GM19438 (cell line): ENCODE results near the gene GREB1.

Experiments used
- ATAC-seq: cut with Tn5 transposase; IDR thresholded peaks from one replicate; pipeline ENCODE4 v1.9.1; 2021; ENCODE audit warnings: low read depth; ENCODE audit not compliant: unreplicated experiment

The GREB1 gene

GRCh38 chr2:11534746-11535484 is 1.1 kb downstream of the GREB1 start:
- ATAC-seq: no peak

- ATAC-seq: no peak
These were observed 2.1 kb downstream of the GREB1 start for GRCh38 chr2:11535899-11536344.

- ATAC-seq: no peak
These were observed 4.1 kb downstream of the GREB1 start for GRCh38 chr2:11537951-11538350.

DNA sequence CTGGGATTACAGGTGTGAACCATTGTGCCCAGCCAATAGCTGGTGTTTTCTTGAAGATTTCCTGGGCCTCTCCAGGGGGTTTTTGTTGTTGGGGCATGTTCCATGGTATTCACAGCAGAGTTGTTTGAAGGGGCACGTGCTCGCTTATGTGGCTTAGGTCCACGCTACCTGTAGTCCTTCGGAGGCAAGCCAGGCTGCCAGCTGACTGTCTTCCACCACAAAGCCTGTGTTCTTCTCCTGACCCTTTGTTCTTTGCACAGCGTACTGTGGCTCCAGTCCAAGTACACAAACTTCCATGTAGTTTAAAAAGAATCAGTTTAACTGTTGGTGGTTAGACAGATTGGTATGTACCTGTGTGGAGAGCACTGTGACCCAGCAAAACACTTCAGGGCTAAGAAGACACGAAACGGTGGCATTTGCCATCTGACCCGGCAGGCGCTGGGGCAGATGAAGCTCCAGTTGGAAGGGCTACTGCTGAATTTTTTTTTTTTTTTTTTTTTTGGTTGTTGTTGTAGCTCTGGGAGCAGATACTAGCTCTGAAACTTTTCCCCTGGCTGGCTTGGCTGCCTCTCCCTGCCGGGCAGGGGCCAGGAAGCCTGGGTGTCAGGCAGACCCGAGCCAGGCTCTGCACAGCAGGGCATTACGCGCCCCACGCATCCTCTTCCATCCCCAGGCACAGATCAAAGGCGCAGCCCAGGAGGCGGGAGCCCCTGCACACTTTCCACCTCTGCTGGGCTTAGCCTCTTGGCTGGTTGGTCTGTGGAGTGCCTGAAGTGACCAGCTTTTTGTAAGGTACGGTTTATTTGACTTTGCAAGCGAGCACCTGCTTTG is 5.7 kb downstream of the GREB1 start:
- no peak for ATAC-seq

GRCh38 chr2:11540148-11540995 is 6.5 kb downstream of the GREB1 start:
- no peak for ATAC-seq

GRCh38 chr2:11540996-11541692 is 7.3 kb downstream of the GREB1 start:
- ATAC-seq: no peak

GRCh38 chr2:11541693-11542274 is 7.9 kb downstream of the GREB1 start:
- ATAC-seq: no peak

DNA sequence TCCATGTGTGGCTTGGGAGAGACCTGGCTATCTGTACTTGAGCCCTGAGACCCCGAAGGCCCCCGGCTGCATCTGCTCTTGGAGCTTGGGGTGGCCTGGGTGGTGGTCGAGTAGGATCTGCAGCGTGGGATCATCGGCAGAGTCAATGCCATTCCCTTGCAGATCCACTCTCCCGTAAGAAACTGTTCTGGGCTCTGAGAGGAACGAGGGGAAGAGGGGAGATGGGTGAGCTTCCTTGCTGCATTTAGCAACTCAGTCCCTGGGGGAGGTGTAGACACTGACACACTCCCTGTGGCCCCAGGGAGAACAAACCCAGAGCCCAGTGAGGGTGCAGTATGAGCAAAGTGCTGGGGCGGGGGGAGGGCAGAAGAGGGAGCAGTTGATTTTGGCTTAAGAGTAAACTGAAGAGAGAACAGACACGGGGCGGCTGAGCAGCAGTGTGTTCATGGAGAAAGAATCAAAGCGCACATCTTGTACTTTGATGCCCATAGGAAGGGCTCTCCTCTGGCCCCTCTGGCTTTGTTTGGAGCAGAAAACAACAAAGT is 8.5 kb downstream of the GREB1 start:
- ATAC-seq: no peak

GRCh38 chr2:11543337-11544216 is 9.7 kb downstream of the GREB1 start:
- no peak for ATAC-seq

DNA sequence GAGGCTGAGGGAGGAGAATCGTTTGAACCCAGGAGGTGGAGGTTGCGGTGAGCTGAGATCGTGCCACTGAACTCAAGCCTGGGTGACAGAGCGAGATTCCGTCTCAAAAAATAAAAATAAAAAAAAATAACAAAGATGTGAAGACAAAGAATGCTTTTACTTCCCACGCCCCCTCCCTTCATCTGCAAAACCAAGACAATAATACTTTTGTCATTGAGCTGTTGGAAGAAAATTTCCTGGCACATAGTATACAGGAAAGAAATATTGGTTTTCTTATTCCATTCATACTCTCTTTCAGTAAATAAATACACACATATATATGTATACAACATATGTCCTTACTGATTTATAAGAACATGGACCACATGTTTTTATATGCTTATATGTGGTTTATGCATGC is 12.2 kb downstream of the GREB1 start:
- ATAC-seq: no peak

GRCh38 chr2:11547912-11548497 is 14.2 kb downstream of the GREB1 start:
- no peak for ATAC-seq

GRCh38 chr2:11550302-11550701 is 16.5 kb downstream of the GREB1 start:
- no peak for ATAC-seq

GRCh38 chr2:11550901-11551568 is 17.2 kb downstream of the GREB1 start:
- ATAC-seq: no peak

- ATAC-seq: no peak
These were observed 17.9 kb downstream of the GREB1 start for GRCh38 chr2:11551569-11552259.

DNA sequence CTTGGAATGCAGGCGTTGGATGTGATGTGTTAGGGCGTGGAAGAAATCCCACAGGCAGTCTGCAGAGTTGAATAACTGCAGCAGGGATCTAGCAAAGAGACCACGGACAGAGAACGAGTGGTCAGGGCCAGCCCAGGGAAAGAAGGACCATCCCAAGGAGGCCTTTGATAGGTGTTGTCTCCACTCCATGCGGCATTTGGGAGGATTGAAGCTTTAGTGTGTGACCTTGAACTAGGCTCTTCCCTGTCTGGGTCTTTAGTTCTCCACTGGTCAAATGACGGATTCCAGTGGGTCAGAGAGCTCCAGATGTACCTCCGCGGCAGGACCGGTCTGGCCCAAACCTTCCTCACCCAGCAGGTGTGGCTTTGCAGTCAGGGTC is 18.4 kb downstream of the GREB1 start:
- ATAC-seq: no peak

- no peak for ATAC-seq
These were observed 20.0 kb downstream of the GREB1 start for GRCh38 chr2:11553661-11554398.

DNA sequence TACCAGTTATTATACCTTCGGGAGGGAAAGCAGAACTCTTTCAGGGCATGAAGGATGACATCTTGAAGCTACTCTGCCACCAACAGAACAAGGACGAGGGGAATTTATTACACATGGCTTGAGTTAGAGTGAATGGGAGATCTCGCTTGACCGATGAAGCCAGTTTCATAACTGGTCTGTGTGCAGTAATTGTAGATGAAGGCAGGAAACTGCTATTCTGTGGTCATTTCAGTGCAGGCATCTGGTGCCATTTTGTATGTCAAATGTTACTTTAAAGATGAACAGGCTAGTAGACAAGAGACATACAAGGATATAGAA is 20.5 kb downstream of the GREB1 start:
- no peak for ATAC-seq
